GM18517 (cell line): ENCODE data around the gene CSTF2.
"Not testable (repeated sequence)": the region's sequence is repeated elsewhere in the genome, so short reads cannot be mapped to it uniquely, and the experiment has no call there.

Source experiments
- ATAC-seq: cut with Tn5 transposase; IDR thresholded peaks from one replicate; pipeline ENCODE4 v1.9.1; 2021; ENCODE audit warnings: mild to moderate bottlenecking, moderate library complexity; ENCODE audit not compliant: unreplicated experiment

CSTF2 gene, protein sequence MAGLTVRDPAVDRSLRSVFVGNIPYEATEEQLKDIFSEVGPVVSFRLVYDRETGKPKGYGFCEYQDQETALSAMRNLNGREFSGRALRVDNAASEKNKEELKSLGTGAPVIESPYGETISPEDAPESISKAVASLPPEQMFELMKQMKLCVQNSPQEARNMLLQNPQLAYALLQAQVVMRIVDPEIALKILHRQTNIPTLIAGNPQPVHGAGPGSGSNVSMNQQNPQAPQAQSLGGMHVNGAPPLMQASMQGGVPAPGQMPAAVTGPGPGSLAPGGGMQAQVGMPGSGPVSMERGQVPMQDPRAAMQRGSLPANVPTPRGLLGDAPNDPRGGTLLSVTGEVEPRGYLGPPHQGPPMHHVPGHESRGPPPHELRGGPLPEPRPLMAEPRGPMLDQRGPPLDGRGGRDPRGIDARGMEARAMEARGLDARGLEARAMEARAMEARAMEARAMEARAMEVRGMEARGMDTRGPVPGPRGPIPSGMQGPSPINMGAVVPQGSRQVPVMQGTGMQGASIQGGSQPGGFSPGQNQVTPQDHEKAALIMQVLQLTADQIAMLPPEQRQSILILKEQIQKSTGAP

DNA sequence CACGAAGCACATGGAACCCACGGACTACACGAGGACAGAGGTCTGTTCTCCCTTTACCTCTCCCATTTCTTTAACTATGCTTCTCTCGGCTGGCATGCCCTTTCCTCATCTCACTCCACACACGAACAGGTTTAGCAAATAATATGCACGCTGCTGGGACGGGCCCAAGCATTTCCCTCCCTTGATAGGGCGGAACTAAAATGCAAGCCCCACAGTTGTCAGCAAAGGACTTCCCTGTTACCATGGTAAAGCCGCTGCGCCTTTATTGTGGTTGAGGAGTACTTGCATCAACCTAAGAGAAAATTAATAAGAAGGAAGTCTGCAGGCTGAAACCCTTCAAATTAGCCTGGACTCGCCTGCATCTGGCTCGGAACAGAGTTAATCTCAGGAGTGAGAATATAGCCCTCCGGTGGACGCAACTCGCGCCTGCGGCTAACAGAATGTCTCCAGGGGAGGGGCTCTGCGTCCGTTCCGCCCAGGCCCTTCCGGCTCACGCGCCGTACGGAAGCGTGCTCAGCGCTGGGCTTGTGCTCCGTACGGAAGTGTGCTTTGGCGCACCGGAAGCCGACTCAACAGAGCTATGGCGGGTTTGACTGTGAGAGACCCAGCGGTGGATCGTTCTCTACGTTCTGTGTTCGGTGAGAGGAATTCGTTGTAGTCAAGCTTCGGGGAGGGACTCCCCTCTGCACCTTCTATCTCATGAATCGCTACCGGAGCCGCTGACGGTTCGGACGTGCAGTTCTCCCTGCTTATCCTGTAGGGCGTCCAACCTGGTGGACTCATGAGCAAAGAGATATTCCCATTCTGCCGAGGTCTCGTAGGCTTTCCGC lies at the start of gene CSTF2:
TSS of gene CSTF2 (plus strand) at position 555 of the 830 bp plus-strand sequence. CDS start at position 581, 26 bp downstream.
- ATAC-seq, result peak; percentile 93

DNA sequence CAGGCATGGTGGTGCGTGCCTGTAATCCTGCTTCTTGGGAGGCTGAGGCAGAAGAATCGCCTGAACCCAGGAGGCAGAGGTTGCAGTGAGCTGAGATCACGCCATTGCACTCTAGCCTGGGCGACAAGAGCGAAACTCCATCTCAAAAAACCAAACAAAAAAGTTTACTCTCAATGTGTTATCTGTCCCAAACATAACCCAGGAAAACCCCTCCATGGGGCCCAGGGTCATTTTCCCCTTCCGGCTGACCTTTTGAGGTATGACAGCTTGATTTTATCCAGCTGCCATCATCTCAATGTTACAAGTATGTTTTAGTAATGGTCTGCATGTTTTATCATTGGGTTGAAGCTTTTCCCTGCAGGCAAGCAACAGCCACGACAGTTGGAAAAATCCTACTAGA lies 23.8 kb upstream of the CSTF2 start:
- ATAC-seq, result not testable (repeated sequence)

DNA sequence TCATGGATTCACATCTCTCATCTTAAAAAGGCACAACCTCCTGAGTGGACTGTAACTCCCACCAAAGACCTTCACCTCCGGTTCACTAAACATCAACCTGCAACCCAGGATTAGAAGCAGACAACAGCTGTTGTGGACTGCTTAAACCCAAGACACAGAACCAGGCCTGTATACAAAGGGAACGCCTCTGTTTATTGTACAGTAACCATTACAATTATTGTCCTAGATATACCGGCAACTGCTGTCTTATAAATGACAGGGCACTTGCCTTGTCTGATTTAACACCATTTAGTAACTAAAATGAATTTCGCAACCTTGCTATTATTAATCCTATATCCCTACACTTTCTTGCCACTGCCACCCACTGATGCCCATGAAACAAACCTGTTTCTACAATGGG lies 22.8 kb upstream of the CSTF2 start:
- no peak for ATAC-seq

DNA sequence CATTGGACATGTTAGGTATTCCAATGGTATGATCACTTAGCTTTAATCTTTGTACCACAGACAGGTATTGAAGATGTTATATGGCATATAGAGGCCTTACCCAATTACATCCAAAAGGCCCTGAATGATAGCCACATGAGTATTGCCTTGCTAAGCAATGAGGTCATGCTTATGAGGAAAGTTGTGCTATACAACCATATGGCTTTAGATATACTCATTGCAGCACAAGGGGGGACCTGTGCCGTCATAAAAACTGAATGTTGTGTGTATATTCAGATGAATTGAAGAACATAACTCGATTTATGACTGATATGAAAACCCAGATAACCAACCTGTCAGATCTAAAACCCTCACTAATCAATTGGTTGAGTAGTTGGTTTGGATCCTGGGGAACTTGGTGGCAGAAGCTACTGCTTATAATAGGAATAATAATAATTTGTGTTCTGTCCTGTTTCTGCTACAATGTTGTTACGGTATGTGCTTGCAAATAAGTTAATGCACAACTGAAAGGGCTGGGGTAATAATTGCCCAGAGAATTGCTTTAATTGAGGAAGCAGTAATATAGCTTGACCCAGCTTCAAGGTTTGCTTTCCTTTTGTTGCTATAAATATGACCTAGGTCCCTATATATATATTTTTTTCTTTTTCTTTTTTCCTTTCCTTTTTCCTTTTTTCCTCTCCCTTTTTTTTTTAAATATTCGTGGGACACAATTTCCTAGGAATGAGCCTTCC lies 21.5 kb upstream of the CSTF2 start:
- ATAC-seq, result no peak

DNA sequence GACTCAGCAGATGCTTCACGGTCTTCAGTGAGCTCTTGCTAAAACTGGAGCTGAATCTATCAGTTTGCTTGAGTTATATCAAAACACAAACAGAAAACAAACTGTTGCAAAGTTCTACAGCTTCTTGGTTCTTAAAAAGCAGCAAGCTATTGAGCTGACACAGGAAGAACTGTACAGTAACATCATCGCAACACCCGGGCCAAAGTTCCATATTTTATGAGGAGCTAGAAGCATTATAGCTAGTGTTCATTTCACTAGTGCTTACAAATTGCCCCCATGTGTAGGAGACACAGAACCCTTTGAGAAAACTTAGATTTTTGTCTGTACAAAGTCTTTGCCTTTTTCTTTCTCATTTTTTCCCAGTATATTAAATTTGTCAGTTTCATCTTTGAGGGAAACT lies 17.3 kb upstream of the CSTF2 start:
- ATAC-seq, result no peak

DNA sequence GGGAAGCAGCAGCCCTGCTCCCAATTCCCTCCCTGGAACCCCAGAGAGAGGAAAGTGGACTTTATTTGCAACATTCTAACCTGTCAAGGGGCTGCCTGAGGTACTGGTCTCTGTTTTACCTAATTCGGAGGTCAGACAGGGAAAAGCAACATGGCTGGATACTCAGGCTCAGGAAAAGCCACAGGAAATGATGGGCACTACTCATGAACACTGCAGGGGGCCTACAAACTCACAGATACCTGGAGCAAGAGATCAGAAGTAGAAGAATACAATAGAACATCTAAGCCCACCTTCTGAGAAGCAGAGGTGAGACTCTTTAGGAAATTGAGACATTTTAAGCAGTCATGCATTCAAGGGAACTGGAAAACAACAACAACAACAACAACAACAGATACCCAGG lies 15.4 kb upstream of the CSTF2 start:
- no peak for ATAC-seq

DNA sequence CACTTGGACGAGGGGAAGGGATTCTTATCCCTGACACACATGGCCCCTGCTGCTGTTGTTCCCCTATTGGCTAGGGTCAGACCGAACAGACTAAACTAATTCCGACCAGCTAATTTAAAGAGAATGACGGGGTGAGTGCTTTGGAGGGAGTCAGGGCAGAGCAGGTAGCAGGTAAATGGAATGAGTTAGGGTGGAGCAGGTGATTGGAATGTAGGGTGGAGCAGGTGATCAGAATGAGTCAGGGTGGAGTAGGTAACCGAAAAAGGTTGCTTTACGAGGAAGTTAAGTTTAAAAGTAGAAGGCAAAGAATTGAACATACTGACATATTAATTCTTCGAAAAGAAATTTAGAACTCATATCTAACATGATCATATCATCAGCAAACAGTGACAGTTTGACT lies 11.9 kb upstream of the CSTF2 start:
- not testable (repeated sequence) for ATAC-seq

DNA sequence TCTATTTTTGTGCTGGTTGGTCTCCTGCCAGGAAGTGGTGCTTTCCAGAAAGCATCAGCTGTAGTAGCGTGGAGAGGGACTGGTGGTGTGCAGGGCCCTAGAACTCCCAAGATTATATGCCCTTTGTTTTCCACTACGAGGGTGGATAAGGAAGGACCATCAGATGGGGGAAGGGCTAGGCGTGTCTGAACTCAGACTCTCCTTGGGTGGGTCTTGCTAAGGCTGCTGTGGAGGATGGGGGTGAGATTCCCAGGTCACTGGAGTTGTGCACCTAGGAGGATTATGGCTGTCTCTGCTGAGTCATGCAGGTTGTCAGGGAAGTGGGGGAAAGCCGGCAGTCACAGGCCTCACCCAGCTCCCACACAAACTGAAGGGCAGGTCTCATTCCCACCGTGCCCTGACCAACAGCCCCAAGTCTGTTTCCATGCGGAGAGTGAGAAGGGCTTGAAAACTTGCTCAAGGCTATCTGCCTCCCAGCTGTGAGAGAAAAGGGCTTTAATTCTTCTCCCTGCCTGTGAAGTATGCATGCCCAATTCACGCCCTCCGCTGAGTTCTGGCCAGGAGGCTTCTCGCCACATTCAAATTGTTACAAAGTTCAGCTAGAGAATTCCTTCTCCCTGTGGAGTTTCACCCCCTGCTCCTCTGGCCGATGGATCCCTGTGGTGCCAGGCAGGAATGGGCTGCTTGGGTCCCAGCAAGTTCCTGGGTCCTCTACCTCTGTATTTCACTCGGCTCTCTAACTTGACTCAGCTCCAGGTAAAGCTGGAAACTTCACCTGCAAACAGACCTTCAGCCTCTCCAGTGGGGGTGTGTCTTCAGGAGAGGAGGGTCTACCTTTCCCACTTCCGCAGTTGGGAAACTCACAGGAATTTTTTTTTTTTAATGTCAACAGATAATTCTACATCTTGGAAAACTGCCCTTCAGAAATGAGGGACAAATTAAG lies 7.7 kb upstream of the CSTF2 start:
- ATAC-seq, result no peak

DNA sequence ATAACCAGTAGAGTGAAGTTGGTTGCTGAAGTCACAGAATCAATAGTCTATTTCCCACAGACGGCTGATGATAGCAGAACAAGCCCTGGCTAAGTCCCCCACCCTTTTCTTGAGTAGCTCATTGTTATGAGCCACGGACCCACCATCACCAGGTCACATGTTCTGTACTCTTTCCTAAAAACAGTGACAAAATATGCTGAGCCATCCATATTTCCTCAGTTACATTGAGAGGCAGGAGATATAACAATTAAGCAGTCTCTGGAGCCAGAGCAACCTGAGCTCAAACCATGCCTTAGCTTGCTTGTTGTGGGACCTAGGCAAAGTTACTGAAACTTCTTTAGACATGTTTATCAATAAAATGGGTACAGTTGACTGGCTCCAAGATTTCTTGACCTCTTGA lies 2.9 kb upstream of the CSTF2 start:
- no peak for ATAC-seq

DNA sequence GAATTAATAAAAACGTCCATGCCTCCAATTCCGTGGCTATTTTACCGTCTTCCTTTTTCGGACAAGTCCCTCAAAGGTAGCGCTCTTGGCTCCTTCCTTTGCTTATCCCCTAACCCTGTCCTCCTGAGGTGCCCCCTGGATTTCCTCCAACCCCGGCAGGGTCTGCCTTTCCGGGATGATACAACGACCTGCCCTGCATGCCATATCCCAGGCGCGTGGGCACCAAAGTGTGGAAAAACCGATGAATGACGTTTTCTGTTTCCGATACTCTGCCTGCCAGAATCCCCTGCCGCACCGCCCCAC lies 706 bp upstream of the CSTF2 start:
- ATAC-seq, result no peak

DNA sequence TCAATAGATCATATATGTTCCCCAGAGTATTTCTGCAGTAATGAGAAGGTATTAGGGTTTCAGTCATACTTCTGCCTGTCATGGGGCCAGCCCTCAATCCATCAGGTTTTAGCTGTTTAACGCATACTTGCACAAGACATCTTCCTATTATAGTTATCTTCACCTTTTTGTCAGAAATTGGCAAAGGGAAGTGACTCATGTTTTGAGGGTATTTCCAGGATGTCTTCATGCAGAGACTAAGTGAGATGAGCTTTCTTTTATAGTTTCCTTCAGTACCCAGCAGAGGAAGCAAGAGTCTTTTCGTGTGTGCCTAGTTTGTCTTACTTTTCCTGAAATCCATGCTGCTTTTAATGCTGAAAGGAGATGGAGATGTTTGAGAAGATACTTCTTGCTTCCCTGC lies 9.5 kb downstream of the CSTF2 start:
- peak; percentile 77 for ATAC-seq

DNA sequence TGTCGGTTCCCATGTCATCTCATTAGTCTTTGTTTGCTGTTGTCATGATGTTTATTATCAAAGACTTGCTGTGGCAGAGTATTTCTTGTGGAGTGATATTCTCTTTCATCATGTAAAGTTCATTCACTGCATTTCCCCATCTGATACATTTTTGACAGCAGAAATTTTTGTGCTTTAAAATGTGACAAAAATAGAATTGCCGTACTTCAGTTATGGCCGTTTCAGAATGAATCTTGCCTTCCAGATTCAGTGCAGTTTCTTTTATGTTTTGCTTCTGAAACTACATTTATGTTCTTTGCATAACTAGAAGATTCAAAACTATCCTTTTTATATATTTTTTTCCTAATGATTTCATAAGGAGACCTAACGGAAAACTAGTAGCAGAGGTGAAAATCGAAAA lies 10.0 kb downstream of the CSTF2 start:
- ATAC-seq, result peak; percentile 18

DNA sequence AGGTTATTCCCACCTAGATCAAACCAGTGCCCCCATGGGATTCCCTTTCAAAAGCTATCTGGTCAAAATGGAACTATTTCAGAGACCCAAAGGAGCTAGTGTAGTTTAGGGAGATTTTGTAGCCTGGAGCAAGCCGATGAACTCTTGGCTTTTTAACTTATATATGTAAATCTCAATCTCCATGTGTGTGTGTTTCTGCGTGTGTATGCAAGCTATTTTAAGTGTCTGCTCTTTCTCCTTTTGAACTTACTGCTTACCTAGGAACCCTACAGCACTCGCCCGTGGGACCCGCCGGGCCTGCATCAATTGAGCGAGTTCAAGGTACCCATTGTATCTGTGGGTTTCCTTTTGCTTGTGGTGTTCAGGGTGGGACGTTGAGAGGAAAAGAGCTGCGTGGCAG lies 10.4 kb downstream of the CSTF2 start:
- peak; percentile 36 for ATAC-seq

DNA sequence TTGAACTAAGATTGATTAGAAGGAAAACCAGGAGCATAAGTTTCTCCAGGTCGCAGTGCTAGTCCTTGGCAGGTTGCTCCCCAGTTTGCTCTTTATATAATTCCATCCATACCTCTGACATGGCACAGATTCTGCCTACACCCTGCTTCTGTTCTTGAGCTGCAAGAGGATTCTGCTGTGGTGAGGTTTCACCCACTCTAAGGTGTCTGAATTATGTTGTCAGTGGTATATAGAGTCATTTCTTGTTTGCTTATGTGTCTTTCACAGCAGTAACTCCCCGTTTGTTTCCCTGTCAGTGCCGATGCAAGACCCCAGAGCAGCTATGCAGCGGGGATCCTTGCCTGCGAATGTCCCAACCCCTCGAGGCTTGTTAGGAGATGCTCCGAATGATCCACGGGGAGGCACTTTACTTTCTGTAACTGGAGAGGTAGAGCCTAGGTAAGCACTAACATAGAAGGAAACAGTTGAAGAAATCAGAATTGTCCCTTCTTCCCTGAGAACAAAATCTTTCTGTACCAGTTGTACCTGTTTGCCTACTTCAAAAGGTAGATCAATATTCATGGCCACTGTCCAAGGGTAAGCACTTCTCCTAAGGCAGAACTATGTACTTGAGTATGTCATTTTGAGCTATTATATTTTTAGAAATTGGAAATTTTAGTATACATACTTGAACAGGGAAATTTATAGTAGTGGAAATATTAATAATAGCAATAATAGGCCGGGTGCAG lies 11.2 kb downstream of the CSTF2 start:
- ATAC-seq, result no peak

DNA sequence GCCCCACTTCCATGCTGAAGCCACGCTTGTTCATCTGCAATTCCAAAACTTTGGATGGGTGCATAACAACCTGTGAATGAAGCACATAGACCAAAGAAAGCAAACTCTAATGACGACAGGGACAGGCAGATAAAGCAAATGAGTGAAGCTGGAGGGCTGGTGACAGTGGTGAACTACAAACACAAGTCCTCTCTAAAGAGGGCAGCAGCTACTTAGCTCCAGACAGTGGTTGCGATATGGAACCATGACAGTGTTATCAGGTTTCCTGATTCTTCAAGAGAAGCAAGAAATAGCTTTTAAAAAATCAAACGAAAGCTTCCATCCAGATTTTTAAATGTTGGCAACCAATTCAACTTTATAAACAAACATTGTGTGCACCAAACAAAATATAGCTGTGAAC lies 30.1 kb downstream of the CSTF2 start:
- no peak for ATAC-seq

DNA sequence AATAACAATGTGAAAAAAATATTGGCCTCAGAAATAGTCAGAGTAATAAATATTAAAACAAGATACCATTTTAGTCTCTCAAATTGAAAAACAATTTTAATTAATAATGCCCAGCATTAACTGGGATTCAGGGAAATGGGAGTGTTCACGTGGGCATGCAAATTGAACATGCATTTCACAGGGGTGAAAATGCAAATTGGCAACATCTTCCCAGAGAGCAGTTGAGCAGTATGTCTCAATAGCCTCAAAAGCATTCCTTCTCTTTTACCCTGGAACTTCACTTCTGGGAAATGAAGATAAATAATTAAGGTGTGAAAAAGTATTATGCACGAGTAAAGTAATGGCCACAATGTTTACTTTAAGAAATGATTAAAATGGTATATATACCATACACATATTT lies 32.6 kb downstream of the CSTF2 start:
- no peak for ATAC-seq

DNA sequence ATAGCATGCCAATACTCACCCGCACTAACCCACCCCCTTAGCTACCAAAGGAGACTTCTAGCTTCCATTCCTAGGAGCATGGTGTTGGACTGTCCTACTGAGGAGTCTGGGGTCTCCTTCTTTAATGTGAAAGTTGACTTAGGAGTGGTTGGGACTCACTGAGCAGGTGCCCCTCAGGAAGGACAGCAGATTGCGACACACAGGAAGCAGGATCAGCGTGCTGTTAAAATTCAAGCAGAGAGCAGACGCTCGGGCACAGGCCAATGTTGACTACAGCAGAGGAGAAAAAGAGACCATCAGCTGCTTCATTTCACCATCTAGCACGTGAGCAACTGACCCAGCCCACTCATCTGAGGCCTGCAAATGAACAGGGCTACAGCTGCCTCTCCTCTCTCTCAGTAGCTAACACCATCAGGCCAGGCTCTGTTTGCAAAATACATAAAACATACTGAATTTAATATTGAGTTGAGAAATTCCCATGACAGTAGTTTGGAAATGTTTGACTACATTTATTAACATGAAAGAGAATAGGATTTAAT lies 43.2 kb downstream of the CSTF2 start:
- no peak for ATAC-seq

DNA sequence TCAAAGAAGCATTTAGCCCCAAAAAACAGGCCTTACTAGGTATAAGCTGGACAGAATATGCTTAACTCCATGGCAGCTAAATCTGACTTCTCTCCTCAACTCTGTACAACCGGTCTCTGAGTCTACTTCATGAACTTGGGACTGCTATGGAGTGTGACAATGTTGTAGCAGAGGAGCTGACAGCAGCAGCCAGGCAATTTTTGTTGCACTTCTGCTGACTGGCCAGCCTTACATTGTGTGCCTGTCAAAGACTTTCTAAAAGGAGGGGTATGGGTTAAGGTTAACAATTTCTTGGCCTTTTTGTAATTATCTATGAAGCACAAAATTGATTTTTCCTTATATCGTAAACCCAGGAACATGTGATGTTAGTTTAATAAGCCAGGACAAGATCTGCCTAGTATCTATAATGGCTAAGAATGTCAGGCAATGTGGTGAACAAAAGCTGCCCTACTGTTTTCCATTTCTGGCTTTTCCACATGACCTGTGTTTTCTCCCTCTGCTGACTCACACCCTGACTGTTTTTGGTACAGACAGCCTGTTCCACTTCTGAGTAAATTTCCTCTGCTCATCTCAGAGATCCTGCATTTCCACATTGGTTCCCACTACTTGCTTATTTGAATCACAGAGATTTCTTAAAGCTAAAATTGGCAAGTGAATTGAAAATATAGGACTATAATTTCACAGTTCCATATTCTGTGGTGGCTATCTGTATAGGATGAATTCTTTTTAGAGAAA lies 44.6 kb downstream of the CSTF2 start:
- no peak for ATAC-seq

DNA sequence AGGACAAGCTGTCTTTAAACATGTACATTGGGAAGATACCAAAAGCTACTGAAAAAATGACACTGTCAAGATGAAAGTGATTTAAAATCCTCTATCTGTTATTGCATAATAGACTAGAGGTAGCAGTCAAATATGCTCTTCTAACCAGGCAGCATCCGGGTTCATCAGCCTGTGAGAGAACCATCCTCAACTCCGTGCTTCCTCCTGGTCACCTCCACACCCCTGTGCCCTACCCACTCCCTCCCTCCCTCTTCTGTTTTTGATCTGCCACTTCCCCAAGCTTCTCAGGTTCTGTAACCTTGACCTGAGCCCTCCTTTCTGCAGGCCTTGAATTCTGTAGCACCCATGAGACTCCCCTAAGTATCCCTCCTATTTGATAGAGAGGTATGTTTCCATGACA lies 48.1 kb downstream of the CSTF2 start:
- ATAC-seq, result no peak
